HG02759 (cell line): ENCODE measurements around the gene RPS2.
A peak's percentile ranks its signal among the peaks of the same experiment; 100 is the strongest.
"Not testable (repeated sequence)": the region's sequence is repeated elsewhere in the genome, so short reads cannot be mapped to it uniquely, and the experiment has no call there.

Source experiments
- ATAC-seq: cut with Tn5 transposase; IDR thresholded peaks from one replicate; pipeline ENCODE4 v1.9.1; 2021; ENCODE audit warnings: mild to moderate bottlenecking, moderate library complexity; ENCODE audit not compliant: unreplicated experiment

The RPS2 gene

DNA sequence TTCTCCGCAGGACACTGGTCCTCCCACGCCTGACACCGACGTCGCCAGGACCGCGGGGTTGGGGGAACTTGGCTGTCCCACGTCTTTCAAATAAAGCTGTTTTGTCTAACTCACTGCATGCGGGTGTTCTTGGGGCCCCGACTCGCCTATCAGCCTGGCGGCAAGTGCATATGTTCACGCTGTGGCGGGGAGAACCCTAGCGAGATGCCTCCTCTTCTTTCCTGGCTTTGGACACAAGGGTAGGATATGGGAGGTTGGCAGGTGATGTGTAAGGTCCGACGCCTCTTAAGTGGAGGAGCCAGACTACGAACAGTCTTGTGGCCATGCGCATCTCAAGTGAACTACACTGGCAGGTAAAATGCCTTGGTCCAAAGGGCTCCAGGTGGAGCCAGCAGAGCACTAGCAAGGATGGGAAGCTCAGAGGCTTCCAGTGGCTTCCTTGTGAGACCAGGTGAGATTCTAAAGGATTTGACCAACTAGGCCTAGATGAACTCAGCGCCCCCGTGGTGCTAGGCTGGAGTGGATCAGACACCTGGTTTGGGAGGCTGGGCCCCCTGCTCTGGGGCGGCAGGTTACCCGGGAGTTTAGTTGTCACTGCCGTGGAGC lies 873 bp upstream of the RPS2 start:
- ATAC-seq: no peak

DNA sequence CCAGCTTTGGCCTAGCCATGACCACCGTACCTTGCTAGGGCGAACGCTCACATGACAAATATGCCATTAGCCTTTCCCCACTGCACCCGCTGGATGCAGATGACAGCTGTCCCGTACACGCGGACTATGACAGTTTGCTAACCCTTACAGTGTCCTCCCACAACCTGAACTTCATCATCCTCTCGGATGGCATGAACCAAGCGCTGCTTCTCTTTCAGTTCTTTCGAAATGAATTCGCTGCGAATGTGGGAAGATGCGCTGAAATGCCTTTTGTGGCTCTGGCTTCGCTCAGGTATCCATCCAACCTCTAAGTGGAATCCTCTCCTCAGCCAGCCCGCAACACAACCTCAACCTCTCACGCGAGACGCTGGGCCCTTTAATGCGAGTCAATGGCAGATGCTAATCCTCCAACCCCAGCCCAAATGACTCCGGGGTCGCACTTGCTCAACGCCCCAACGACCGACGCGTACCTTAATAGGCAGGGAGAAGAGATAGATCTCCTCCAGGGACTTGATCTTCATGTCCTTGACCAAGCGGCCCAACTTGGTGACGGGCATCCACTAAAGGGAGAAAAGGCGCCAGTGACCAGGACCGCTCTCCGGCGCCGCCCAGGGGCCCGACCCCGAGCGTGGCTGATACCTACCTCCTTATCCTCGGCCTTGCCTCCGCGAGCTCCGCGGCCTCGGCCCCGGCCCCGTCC lies 670 bp downstream of the RPS2 start:
- ATAC-seq: peak; percentile 1

DNA sequence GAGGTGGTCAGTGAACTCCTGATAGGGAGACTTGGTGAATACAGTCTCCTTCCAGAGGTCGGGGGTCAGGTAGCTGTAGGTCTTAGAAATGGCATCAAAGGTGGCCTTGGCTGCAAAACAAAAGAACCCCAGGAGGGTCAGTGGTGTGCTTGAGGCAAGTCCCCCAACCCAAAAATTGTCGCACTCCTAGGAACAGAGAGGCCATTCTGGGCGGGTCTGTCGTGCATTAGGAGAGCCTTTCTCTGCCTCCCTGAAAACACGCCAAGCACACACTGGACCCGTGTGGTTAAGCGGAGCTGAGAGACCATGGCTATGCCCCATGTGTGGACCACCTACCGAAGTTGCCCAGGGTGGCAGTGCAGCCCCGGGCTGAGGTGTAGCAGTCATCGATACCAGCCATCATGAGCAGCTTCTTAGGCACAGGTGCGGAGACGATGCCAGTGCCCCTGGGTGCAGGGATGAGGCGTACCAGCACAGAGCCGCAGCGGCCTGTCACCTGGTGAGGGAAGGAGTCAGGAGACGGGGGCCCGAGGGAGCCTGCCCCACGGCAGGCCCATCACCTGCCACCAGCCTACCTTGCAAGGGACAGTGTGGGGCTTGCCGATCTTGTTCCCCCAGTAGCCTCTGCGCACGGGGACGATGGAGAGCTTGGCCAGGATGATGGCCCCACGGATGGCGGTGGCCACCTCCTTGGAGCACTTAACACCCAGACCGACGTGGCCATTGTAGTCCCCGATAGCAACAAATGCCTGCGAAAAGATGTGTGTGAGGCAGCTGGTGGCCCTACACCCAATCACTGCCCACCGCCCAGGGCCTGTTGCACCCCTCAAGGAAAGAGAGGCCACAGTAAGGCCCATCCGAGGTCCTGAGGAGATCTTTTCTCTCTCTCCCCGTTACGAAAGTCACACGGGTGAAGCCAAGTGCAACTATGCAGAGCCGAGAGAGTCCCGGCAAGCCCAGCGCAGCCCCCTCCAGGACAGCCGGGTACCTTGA lies 2.2 kb downstream of the RPS2 start:
- not testable (repeated sequence) for ATAC-seq

DNA sequence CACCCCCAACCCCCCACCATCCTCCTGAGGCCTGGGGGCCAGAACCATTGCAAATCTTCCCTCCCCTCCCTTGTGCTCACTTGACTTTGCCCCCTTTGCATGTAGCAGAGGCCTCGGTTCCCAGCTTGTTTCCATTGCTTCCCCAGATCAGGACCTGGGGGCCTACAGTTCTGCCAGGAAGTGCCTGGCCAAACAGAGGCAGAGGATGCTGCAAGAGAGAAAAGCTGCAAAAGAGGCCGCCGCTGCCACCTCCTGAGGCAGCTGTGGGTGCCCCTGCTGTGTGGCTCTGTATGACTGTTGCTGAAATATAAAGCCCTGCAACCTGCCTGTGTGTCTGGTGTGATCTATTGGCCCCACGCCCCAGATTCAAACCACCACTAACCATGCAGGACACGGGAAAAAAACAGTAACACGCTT lies 3.0 kb downstream of the RPS2 start:
- ATAC-seq: no peak

DNA sequence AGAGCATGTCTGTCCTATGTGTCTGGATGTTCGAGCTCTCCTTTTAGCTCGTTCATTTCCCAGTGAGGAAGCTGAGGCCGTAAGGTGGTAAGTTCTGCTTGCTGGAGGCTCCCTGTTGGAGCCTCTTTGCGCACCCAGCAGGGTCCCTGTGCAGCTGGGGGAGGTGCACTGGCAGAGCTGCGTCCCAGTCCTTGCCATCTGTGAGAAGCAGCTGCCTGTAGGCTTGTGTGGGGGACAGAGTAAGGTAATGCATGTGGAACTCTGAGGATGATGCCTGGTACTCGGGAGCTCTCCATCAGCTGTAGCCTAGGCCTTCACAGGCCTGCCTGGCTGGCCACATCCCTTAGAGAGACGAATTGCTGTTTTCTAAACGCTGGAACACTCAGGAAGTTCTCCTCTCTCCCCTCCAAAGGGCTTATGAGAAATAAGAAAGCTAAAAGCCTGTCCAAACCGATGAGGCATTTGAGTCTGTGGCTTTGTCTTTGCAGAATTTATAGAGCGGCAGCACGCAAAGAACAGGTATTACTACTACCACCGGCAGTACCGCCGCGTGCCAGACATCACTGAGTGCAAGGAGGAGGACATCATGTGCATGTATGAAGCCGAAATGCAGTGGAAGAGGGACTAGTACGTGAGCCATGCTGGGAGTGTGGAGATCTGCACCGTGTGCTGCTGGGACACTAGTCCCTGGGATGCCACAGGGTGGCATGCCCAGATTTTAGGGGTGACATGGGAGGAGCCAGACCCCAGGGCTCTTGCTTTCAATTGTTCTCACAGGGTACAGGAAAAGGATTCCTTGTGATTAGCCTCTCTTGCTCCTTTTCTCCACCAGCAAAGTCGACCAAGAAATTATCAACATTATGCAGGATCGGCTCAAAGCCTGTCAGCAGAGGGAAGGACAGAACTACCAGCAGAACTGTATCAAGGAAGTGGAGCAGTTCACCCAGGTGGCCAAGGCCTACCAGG lies 3.7 kb downstream of the RPS2 start:
- no peak for ATAC-seq

DNA sequence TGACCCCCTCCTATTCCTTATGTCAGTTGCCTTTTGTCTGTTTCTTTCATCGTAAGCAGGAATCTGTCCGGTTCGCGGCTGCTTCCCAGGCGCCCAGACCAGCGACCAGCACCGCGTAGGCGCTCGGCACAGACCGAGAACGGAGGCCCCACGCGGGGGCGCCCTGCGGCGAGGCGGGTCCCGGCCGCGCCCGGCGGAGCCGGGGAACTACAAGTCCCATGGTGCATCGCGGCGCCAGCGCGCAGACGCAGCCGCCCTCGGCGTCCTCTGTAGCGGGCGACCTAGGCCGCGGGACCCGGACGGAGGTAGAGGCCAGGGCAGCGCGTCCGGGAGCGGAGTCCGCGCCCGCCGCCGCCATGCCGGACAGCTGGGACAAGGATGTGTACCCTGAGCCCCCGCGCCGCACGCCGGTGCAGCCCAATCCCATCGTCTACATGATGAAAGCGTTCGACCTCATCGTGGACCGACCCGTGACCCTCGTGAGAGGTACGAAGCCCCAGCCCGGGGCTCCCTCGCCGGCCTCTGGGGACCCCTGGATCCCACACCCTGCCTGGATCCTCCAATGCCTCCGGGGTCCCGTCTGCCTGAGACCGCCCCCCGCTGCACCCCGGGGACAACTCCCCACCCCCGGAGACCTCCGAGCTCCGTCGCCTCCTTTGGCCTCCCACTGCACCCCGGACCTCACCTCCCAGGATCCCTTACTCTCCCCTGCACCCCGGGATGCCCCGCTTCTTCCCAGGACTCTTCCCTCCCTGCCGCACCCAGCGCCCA lies 5.2 kb downstream of the RPS2 start, which contains the start of gene NDUFB10:
Gene NDUFB10, plus strand, starts transcription at position 270 of the 771 bp plus-strand sequence. Its CDS starts 87 bp downstream, at position 357.
- ATAC-seq: peak; percentile 79

DNA sequence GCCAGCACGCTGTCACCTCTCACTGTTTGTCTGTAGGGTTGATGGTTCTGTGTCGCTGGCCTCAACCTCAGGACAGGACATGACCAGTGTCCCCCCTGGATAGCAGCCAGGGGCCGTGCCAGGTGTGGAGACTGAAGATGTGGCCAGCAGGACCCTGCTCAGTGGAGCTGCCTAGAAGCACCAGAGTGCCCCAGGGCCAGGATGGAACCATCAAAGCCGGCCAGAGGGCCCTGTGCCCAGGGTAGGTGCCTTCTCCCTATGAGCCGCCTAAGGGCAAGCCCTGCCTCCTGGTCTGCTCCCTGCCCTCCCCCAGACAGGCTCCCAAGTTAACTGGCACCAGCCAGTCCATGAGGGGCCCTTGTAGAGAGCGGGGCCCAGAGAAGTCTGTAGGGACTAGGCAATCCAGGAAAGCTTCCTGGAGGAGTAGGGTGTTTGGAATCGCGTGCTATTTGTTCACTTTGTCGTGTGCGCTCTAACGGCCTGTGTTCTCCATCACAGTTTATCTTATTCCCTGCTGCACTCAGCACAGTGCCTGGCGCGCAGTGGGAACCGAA lies 5.8 kb downstream of the RPS2 start:
- ATAC-seq: no peak

DNA sequence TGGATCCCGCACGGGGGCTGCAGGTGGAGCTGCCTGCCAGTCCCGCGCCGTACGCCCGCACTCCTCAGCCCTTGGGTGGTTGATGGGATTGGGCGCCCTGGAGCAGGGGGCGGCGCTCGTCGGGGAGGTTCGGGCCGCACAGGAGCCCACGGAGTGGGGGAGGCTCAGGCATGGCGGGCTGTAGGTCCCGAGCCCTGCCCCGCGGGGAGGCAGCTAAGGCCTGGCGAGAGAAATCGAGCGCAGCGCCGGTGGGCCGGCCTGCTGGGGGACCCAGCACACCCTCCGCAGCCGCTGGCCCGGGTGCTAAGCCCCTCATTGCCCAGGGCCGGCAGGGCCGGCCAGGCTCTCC lies 6.5 kb downstream of the RPS2 start:
- not testable (repeated sequence) for ATAC-seq

DNA sequence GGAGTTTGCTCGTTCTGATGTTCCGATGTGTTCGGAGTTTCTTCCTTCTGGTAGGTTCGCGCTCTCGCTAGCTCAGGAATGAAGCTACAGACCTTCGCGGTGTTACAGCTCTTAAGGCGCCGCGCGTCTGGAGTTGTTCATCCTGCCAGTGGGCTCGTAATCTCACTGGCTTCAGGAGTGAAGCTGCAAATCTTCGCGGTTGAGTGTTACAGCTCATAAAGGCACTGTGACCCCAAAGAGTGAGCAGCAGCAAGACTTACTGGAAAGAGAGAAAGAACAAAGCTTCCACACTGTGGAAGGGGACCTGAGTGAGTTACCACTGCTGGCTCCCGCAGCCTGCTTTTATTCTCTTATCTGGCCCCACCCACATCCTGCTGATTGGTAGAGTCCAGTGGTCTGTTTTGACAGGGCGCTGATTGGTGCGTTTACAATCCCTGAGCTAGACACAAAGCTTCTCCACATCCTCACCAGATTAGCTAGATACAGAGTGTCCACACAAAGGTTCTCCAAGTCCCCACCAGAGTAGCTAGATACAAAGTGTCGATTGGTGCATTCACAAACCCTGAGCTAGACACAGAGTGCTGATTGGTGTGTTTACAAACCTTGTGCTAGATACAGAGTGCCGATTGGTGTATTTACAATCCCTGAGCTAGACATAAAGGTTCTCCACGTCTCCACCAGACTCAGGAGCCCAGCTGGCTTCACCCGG lies 7.0 kb downstream of the RPS2 start:
- ATAC-seq: not testable (repeated sequence)

DNA sequence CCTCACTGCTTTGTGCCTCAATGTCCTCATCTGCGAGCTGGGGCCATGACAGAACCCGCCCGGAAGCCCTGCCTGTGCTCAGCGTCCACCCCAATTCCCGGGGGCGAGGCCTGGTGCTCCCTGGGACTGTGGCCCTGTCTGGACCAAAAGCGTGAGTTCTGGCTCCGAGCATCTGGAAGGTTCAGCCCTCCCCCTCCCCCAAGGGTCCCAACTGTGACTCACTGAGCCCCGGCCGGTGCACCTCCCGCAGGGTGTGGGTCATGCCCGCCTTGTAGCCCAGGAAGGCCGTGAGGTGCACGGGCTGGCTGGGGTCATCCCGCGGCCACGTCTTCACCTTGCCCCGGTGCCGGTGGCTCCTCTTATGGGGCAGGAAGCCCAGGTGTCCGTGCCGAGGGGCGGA lies 10.9 kb downstream of the RPS2 start:
- no peak for ATAC-seq

DNA sequence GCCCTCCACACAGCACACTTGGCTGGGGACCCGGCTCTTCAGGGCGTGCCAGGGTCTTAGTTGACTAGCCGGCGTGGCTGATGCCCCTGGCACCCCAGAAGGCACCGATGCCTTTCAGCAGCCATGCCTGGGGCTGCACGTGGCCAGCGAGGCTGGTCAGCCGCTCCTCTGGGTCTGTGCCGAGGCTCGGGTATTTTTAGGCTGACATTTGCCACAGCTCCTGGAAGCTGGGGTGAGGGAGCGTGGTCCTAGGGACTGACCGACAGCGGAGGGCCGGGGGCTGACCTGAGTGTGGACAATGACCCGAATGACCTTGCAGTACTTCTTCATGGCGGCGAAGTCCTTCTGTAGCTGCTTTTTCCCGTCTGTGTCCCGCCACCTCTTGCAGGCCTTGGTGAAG lies 14.1 kb downstream of the RPS2 start:
- no peak for ATAC-seq

DNA sequence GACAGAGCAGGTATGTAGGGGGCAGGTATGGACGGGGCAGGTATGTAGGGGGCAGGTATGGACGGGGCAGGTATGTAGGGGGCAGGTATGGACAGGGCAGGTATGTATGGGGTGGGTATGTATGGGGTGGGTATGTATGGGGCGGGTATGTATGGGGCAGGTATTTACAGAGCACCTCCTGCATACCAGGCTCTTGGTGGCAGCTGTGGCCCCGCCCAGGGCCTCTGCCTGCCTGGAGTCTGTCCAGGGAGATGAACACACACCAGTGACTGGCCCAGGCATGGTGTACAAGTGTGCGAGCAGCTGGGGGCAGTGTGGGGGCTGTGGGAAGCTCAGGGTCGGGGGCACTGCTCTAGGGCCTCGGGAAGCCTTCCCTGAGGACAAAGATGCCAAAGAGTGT lies 14.6 kb downstream of the RPS2 start:
- ATAC-seq: no peak

DNA sequence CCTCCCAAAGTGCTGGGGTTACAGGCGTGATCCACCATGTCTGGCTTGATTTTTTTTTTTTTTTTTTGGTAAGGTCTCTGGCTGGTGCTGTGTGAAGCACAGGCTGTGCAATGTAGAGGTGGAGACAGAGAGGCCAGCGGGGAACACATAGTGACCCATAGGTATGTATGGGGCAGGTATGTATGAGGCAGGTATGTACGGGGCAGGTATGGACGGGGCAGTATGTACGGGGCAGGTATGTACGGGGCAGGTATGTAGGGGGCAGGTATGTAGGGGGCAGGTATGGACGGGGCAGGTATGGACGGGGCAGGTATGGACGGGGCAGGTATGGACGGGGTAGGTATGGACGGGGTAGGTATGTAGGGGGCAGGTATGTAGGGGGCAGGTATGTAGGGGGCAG lies 15.1 kb downstream of the RPS2 start:
- ATAC-seq: no peak

DNA sequence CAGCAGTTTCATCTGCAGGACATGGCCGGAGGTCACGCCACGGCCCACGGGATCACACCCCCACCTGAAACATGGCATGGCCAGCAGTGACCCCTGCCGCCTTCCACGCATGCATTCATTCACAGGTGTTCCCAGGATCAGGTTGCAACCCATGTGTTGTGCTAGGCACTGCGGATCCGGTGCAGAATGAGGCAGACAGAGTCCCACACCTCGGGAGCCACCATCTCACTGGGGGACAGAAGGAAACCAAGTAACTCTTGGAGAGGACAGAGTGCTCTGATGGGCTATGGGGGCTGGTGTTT lies 17.3 kb downstream of the RPS2 start:
- ATAC-seq: no peak

DNA sequence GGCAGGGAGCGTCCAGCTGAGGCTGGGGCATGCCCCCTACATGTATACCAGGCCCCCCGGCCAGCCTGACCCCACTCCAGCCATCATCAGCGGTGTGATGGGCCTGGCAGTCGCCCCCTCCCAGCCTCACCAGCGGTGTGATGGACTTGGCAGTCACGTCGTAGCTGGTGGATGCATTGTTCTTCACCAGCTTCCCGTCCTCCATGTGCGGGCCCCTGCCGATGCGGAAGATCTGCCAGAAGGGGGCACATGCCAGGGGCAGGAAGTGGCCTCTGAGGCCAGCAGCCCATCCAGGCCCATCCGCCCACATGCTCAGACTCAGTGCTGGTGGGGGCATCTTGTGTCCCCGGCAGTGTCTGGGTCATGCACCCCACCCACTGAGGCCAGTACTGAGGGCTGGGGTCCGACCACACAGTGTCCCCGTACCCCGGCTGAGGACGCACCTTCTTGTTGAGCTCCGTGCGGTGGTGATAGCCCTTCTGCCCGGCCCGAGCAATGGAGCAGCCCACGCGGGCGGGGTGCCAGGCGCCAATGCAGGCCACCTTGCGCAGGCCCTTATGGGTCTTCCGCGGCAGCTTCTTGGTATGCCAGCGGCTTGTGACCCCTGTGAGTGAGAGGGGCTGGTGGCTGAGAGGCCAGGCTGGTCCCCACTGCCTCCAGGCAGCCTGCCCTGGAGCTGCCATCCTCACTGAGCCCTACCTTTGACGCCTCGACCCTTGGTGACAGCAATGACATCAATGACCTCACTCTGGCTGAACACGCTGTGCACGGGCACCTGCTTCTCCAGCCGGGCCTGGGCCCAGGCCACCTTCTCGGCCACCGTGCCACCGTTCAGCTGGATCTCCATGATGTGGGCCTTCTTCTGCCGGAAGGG lies 17.9 kb downstream of the RPS2 start:
- ATAC-seq: no peak

DNA sequence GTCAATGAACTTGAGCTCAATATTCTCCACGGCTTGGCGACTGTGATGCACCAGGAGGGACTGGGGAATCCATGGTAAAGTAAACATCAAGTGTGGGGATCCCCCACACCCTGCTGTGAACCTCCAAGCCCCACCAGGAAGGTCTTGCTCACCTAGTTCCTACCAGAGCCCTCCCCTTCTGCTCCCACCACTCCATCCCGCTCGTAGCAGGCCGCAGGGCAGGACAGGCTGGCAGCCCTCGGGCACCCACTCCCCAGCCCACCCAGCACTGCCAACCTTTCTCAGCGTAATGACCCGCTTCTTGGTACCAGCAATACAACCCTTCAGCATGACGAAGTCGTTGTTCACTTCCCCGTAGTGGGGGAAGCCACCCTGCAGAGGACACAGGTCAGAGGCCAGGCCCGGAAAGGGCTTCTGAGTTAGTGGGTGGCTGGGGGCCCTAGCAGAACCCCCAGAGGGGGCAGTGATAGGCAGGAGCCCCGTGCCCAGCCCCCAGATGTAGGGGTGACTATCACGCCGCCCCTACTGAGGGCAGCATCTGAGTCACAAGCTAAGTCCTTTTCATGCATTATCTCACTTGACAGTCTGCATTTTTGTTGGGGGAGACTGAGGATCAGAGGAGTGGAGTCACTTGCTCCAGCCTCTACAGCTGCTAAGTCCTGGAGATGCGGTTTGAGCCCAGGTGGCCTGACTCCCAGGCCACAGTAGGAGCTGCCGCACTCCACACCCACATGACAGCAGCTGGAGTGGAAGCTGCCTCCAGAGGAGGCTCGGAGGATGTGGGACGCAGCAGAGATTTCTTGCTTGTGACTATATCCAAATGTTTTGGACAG lies 18.9 kb downstream of the RPS2 start:
- no peak for ATAC-seq

DNA sequence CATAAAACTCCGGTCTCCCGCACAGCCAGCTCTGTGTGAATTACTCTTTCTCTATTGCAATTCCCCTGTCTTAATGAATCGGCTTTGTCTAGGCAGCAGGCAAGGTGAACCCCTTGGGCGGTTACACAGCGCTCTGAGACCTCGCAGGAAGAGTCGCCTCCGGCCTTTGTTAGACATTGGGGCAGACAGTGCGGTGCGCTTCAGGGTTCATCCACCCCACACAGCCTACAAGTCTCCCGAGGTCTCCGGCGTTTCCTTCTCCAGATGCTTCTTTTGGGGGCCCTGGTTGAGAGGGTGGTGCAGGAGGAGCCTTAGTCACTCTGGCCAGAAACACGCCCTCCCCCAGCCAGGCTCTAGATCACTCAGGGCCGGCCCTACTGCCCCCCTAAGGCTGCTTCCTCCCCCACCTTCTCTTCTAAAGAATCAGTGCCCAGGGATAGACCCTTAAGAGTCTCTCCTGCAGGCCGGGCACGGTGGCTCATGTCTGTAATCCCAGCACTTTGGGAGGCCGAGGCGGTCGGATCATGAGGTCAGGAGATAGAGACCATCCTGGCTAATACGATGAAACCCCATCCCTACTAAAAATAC lies 19.9 kb downstream of the RPS2 start:
- no peak for ATAC-seq
